Omental fat pad (tissue), 4 donors: ENCODE data around the gene SCARB2. TPM values are rescaled to one million over a fixed set of nuclear protein-coding genes. Genes with fewer than 3 reads are reported as not detected.

Experiments used
- ATAC-seq: fragments of 150-250 bp; one replicate; pipeline ENCODE4 v1.9.1; 2016; ENCODE audit warnings: mild to moderate bottlenecking, moderate library complexity; ENCODE audit not compliant: low FRiP score
- DNase-seq: peaks from one replicate; pipeline ENCODE4 v3.0.0-alpha.2; 2019; ENCODE audit warnings: low spot score
- total RNA-seq, 4 donors: library from RNA; depleted of rRNA; stranded (reverse); fragments of >200 nt; gene quantifications; one replicate each; pipeline ENCODE4 v1.1.0, GENCODE V29; 2016
- TF ChIP-seq, protein P1 (sequence below), 3 donors: fragments of 450-650 bp; IDR thresholded peaks; one replicate each; pipeline ENCODE4 v1.5.1; 2016 to 2017; ENCODE audit warnings: antibody characterized with exemption in 3 of 3, mild to moderate bottlenecking in 3 of 3, moderate library complexity in 2 of 3

SCARB2 gene
- total RNA-seq, 4 donors from 2014 or later = 106 to 174 (median 172) TPM

GRCh38 chr4:76209881-76210280 is 3.7 kb downstream of the SCARB2 start:
- TF ChIP-seq, protein P1, sequence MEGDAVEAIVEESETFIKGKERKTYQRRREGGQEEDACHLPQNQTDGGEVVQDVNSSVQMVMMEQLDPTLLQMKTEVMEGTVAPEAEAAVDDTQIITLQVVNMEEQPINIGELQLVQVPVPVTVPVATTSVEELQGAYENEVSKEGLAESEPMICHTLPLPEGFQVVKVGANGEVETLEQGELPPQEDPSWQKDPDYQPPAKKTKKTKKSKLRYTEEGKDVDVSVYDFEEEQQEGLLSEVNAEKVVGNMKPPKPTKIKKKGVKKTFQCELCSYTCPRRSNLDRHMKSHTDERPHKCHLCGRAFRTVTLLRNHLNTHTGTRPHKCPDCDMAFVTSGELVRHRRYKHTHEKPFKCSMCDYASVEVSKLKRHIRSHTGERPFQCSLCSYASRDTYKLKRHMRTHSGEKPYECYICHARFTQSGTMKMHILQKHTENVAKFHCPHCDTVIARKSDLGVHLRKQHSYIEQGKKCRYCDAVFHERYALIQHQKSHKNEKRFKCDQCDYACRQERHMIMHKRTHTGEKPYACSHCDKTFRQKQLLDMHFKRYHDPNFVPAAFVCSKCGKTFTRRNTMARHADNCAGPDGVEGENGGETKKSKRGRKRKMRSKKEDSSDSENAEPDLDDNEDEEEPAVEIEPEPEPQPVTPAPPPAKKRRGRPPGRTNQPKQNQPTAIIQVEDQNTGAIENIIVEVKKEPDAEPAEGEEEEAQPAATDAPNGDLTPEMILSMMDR (IDR thresholded peaks at IDR 0.05) = no peak

DNA sequence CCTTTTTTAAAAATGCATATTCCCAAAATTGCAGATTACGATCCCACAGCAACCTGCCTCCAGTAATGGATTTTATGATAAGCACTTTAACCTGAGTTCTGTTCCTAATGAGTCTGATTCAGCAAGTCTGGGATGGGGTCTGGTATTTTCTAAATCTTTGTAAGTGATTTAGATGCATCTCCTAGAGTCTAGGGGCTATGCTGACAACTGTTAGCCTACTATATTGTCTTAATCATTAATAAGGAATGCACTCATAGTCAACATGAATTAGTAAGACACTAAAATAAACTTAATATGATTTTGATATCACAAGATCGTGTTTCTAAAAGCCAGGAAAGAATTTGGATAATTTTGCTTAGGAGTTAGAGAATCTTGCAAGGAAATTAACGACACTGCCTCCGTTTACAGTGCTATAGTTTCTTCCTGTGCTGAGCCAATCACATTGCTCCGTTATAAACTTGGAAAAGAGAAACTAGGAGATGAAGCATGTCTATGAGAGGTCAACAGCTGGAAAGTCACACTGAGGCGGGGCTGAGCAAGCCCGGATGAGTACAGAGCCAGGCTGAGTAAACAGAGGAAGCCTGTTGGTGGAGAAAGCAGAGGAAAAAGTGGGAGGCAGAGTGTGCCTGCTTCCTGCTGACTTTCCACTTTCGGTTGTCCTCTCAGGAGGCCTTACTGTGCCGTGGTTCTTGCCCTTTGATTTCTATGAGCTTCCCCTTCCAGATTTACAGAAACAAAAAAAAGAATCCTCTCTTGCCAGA is 5.4 kb downstream of the SCARB2 start:
- DNase-seq = no peak
- TF ChIP-seq, protein P1 (IDR thresholded peaks at IDR 0.05) = no peak
- peak; percentile 90 for ATAC-seq

More at GRCh38 chr4:76209881-76210280, 3.7 kb downstream of the SCARB2 start:
- no peak for DNase-seq
- ATAC-seq = no peak

- TF ChIP-seq, protein P1 (IDR thresholded peaks at IDR 0.05) = no peak
- ATAC-seq (no peak), DNase-seq (no peak)
Measured at GRCh38 chr4:76207549-76207948, 6.1 kb downstream of the SCARB2 start.

DNA sequence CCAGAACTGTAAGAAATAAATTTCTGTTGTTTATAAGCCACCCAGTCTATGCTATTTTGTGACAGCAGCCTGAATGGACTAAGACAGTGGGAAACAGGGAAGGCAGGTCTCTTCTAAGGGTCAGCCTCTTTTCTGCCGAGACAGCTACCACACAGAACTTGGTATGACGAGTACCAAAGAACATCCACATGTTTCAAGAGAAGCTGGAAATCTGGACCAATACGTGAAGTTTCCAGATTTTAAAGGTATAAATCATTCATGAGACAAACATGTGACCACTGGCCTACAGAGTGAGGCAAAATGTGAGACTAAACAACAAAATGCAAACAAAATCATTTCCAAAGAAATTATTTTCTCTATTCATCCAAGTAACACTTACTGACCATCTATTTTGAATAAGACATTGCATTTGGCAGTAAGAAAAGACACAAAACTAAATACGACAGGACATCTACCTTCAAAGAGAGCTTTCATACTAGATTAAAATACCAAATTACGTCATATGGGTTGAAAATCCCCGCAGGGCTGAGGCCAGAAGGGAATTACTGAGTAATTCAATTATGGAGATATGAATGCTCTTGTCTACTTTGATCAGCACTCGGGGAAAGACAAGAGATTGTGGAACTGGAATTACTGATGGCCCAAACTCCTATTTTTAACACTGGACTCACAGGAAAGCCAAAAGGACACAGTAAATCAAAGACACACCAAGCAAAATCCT is 7.2 kb downstream of the SCARB2 start:
- TF ChIP-seq, protein P1 (IDR thresholded peaks at IDR 0.05) = no peak
- peak; percentile 38 for ATAC-seq

GRCh38 chr4:76205476-76205875 is 8.1 kb downstream of the SCARB2 start:
- ATAC-seq (no peak), DNase-seq (no peak)
- TF ChIP-seq, protein P1 (IDR thresholded peaks at IDR 0.05) = no peak

More for the DNA sequence above, 7.2 kb downstream of the SCARB2 start:
- no peak for DNase-seq

GRCh38 chr4:76204936-76205335 is 8.7 kb downstream of the SCARB2 start:
- TF ChIP-seq, protein P1 (IDR thresholded peaks at IDR 0.05) = no peak
- no peak for ATAC-seq
- no peak for DNase-seq
